Spleen (tissue), 11 donors: Measurements from ENCODE around the gene OSBPL8. TPM values are rescaled to one million over a fixed set of nuclear protein-coding genes. Genes with fewer than 3 reads are reported as not detected.

Experiments
- DNase-seq: peaks from one replicate; pipeline ENCODE4 v3.0.0-alpha.2; 2020
- H3K27ac ChIP-seq, 8 donors: fragments of 200-600 bp; sonication (generic) in 7 of 8; 1 replicate in 4 of 8; 2 replicates in 4 of 8; pipeline versions ENCODE4 v1.5.0 to v1.8.0; 2016 to 2021; ENCODE audit warnings: inconsistent platforms in 4 of 8, mild to moderate bottlenecking in 4 of 8, moderate library complexity in 1 of 8
- H3K27me3 ChIP-seq, 7 donors: fragments of 200-600 bp; sonication (generic) in 6 of 7; replicated peaks in 1 of 7; 1 replicate in 4 of 7; 2 replicates in 3 of 7; pipeline versions ENCODE4 v1.5.0 to v1.8.0; 2016 to 2021; ENCODE audit warnings: inconsistent platforms in 3 of 7, mild to moderate bottlenecking in 1 of 7
- H3K36me3 ChIP-seq, 6 donors: fragments of 200-600 bp; sonication (generic) in 5 of 6; 1 replicate in 4 of 6; 2 replicates in 2 of 6; pipeline versions ENCODE4 v1.5.0 to v1.8.0; 2016 to 2021; ENCODE audit warnings: inconsistent platforms in 2 of 6
- H3K4me1 ChIP-seq, 6 donors: fragments of 200-600 bp; sonication (generic) in 5 of 6; 1 replicate in 3 of 6; 2 replicates in 3 of 6; pipeline versions ENCODE4 v1.5.0 to v1.8.0; 2016 to 2021; ENCODE audit warnings: inconsistent platforms in 3 of 6
- H3K4me3 ChIP-seq, 8 donors: fragments of 200-600 bp; sonication (generic) in 7 of 8; 1 replicate in 4 of 8; 2 replicates in 4 of 8; pipeline versions ENCODE4 v1.5.0 to v1.8.0; 2016 to 2021; ENCODE audit warnings: inconsistent platforms in 4 of 8, mild to moderate bottlenecking in 4 of 8, moderate library complexity in 2 of 8
- H3K9me3 ChIP-seq, 8 donors: fragments of 200-600 bp; sonication (generic) in 7 of 8; 1 replicate in 4 of 8; 2 replicates in 4 of 8; pipeline versions ENCODE4 v1.5.0 to v1.8.0; 2016 to 2021; ENCODE audit warnings: inconsistent platforms in 4 of 8
- CTCF ChIP-seq, 11 experiments: fragments of 200-600 bp in 7 of 11; fragments of 450-650 bp in 4 of 11; sonication (generic) in 4 of 11; IDR thresholded peaks in 8 of 11; conservative IDR thresholded peaks in 3 of 11; 1 replicate in 7 of 11; 2 replicates in 4 of 11; pipeline versions ENCODE4 v1.4.0 to v1.8.0; 2016 to 2021; ENCODE audit warnings: antibody characterized with exemption in 11 of 11, inconsistent platforms in 4 of 11, mild to moderate bottlenecking in 1 of 11
- POLR2A ChIP-seq, 3 donors: fragments of 450-650 bp; IDR thresholded peaks; one replicate each; pipeline ENCODE4 v1.5.1; 2017; ENCODE audit warnings: antibody characterized with exemption in 3 of 3, mild to moderate bottlenecking in 1 of 3
- POLR2AphosphoS5 ChIP-seq, 3 donors: sonication (generic); formaldehyde crosslinking; IDR thresholded peaks; one replicate each; pipeline ENCODE4 v1.5.1; 2017; ENCODE audit warnings: antibody characterized with exemption in 3 of 3
- WGBS, 5 donors: extraction: QIAGEN DNeasy Blood & Tissue Kit in 3 of 5; methylation state at CpG; one replicate each; pipeline versions ENCODE4 v1.1.5 to v1.1.7; 2013 to 2018; 5-methylcytosine and 5-hydroxymethylcytosine counted together
- intact Hi-C: fragments of 100-400 bp; cut with DNase I; formaldehyde crosslinking; loops from one replicate; pipeline ENCODE4 v1.15.0; 2023; ENCODE audit warnings: low total_unique reads
- polyA plus RNA-seq, 3 donors: library from polyadenylated mRNA; stranded (reverse); fragments of 200-250 nt; gene quantifications; one replicate each; pipeline ENCODE4 v1.2.1, GENCODE V29; 2013
- total RNA-seq, 7 donors: library from RNA; depleted of rRNA in 3 of 7; stranded (reverse); fragments of >200 nt in 3 of 7; fragmentation: NEBNext Ultra II Directional in 4 of 7; extraction: Animal tissue kit (Norgen Biotek cat#: 25700) in 4 of 7; gene quantifications; one replicate each; pipeline versions ENCODE4 v1.1.0 to v1.2.1, GENCODE V29; 2016 to 2021
- donor health status: healthy with polysubstance abuse.
- donor health status: DM: no; HTN: no; CAD: no; lungs with moderate emphysema.
- donor health status: DM: no; HTN: no; CAD: no.
- donor health status: Bipolar disorder and iron deficiency.
- donor health status: healthy.
- donor health status: DM: no; HTN: no; CAD: no.
- donor health status: DM: yes; HTN: yes; CAD: no.

OSBPL8 gene
- total and polyA plus RNA-seq, 10 donors, result 10.7 to 127 (median 109) TPM

DNA sequence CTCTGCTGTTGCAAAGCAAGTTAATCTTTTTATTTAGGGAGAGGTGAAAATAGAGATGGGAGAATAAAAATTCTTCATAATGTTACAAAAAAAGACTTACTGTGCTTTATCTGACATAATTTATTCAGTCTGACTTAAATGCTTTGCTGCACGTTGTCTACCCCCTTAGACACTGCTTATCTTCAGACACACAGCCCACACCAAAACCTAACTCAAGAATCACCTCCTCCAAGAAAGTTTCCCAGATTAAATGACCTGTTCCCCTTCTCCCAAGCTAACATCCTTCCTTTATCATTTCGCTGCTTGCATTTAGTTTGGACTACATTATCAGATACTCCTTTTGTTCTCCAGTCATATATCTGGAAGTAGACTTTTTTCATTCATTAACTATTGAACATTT lies 3.8 kb downstream of the OSBPL8 start:
- intact Hi-C loops, result loop anchor here (10.0 kb wide), 1 partner anchor 471 kb away; the partner anchor contains the start of gene NAP1L1
- no peak for TF ChIP-seq CTCF (IDR thresholded peaks at IDR 0.05 in 8 of 11, conservative IDR thresholded peaks at IDR 0.05 in 3 of 11)
- no peak for TF ChIP-seq POLR2AphosphoS5 (IDR thresholded peaks at IDR 0.05)
- no peak for TF ChIP-seq POLR2A (IDR thresholded peaks at IDR 0.05)
- peak overlapping the region in 1 of 8 donors; percentile 87 for H3K4me3 ChIP-seq
- DNase-seq, result no peak
- H3K27me3 ChIP-seq, result no peaks in the 10 kb centered on the region
- no peak overlapping the region for H3K27ac ChIP-seq
- no peaks in the 10 kb centered on the region for H3K9me3 ChIP-seq
- 80 to 88% (median 86%) methylated on average over 2 of the region's 2 CpGs for WGBS, 5 donors
- peaks cover 39 to 90% (median 75%) of the 10 kb centered on the region in 6 donors for H3K4me1 ChIP-seq
- H3K36me3 ChIP-seq, result no peaks in the 10 kb centered on the region

- H3K4me3 ChIP-seq, result no peak overlapping the region
- H3K27ac ChIP-seq, result peak overlapping the region in 3 of 8 donors; percentile 31 to 67 (median 60)
- DNase-seq, result no peak
- intact Hi-C loops, result loop anchor here (10.0 kb wide), 1 partner anchor 470 kb away; the partner anchor contains the start of gene NAP1L1
- no peaks in the 10 kb centered on the region for H3K36me3 ChIP-seq
- no peak for TF ChIP-seq POLR2AphosphoS5 (IDR thresholded peaks at IDR 0.05)
- TF ChIP-seq CTCF (IDR thresholded peaks at IDR 0.05 in 8 of 11, conservative IDR thresholded peaks at IDR 0.05 in 3 of 11), result no peak
- no peak for TF ChIP-seq POLR2A (IDR thresholded peaks at IDR 0.05)
- 80 to 88% (median 86%) methylated on average over 7 of the region's 7 CpGs for WGBS, 5 donors
- peaks cover 41 to 90% (median 77%) of the 10 kb centered on the region in 6 donors for H3K4me1 ChIP-seq
- no peaks in the 10 kb centered on the region for H3K9me3 ChIP-seq
- H3K27me3 ChIP-seq, result no peaks in the 10 kb centered on the region
These were observed 4.3 kb downstream of the OSBPL8 start for GRCh38 chr12:76555231-76555767.

DNA sequence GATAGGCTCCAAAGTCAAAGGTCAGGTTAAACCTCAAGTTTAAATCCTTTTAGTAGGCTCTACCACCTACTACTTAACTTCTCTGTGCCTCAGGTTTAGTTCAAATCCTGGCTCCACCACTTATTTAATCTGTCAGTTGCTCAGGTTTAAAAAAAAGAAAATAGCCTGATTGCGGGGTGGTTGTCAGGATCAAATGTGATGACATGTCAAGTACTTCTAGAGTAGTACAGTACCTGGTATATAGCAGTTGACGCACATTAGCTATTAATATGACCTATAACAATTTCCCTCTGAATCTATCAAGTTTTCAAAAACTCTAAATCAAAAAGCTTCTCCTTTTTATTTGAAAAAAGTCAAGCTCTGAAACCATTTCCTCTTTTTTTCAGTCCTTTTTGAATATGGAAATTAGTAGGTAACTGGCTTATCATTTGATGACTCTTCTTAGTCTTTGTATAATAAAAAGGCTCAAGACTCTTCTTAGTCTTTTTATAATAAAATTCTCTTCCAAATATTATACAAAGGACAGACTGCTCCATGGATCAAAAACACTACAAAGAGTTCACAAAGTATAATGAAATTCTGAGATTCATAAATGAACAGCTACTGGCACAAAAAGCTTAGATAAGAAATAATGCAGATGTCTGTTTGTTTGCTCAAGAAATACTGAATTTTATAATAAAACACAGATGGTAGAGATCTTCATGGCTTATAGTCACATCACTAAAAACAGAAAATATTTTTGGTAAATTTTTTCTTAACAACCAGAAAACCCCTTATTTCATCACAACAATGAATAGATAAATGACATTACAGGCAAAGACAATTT lies 5.0 kb downstream of the OSBPL8 start:
- Histone ChIP-seq H3K27me3 (no peaks in the 10 kb centered on the region), H3K4me3 (no peak overlapping the region), H3K27ac (peak overlapping the region in 7 of 8 donors; percentile 12 to 67 (median 29)), H3K9me3 (no peaks in the 10 kb centered on the region), H3K4me1 (peaks cover 41 to 92% (median 77%) of the 10 kb centered on the region in 6 donors), H3K36me3 (no peaks in the 10 kb centered on the region)
- 43 to 70% (median 55%) methylated on average over 2 of the region's 2 CpGs for WGBS, 5 donors
- no peak for TF ChIP-seq POLR2A (IDR thresholded peaks at IDR 0.05)
- TF ChIP-seq CTCF (IDR thresholded peaks at IDR 0.05 in 8 of 11, conservative IDR thresholded peaks at IDR 0.05 in 3 of 11), result no peak
- TF ChIP-seq POLR2AphosphoS5 (IDR thresholded peaks at IDR 0.05), result no peak
- intact Hi-C loops, result loop anchor here (10.0 kb wide), 1 partner anchor 470 kb away; the partner anchor contains the start of gene NAP1L1
- DNase-seq, result no peak
